Stimulated activated CD4-positive, alpha-beta T cell treated with anti-CD3 and anti-CD28 coated beads, Interleukin-12 subunit alpha, Interleukin-12 subunit beta, amount 100 ng/mL, for 48 hours (primary cell): ENCODE results near the gene BRD9.
"Not testable (repeated sequence)": the region's sequence is repeated elsewhere in the genome, so short reads cannot be mapped to it uniquely, and the experiment has no call there.

Experiments
- DNase-seq, 3 donors: peaks; one replicate each; pipeline ENCODE4 v3.0.0-alpha.2; 2020; ENCODE audit warnings: low read depth in 2 of 3, low spot score in 1 of 3

The BRD9 gene

DNA sequence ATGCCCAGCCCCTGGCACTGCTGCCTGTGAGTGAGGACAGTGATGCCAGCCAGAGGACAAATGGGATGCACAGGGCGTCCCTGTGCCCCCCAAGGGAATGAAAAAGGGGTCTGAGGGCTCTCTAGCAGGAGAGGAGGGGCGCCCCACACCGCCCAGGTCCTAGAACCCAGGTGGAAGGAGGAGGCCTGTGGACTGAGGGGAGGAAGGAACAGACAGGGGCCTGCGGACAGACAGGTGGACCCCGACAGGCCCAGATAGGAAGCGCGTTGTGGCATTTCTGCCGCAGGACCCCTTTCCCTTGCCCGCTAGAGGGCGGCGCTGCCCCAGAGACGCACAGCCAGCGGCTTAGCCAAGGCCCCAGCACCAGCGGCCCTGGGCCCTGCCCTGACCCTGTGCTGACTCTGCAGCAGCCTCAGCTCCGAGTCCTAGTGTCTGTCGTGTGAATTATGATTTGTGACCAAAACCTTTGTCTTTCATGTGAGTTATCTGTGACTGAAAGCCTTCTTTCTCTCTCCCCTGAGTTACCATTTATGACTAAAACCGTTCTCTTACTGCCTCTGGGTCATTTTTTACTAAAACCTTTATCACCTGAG lies 30.8 kb upstream of the BRD9 start:
- DNase-seq, result peak; percentile 40 to 60 (median 45)

DNA sequence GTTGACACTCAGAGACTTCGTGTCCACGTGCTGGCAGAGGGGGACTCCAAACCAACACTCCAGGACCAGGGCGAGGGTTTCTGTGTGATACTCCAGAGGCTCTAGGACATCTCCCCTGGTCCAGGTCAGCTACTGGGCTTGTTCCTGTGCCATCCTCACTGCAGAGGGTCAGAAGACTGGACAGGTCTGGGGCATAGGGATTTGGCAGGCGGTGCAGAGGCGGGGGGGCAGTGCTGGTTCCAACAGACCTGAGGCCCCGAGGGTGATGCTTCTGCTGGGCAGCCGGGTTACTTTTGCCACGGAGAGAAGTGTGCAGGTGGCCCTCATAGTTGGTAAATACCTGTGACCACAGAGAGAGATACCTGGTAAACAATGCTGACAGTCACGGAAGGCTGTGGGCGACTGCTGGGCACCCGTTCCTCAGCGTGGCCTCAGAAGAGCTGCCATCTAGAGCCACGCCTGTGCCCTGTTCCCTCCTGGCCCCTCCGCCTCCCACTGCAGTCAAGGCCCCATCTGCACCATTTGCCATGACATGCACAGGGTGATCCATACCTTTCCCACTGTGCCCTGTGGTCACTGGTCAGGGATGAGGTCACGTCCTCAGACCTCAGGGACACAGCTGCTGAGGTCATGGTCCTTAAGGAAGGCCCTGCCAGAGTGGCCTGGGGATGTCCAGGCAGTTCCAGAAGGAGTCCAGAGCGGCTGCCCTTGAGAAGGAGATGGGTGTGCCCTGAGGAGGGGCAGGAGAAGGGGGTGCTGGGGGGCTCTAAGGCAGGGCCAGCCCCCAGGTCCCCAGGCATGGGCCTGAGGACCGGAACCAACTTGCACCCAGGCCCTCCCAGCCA lies 30.1 kb upstream of the BRD9 start:
- DNase-seq, result no peak

DNA sequence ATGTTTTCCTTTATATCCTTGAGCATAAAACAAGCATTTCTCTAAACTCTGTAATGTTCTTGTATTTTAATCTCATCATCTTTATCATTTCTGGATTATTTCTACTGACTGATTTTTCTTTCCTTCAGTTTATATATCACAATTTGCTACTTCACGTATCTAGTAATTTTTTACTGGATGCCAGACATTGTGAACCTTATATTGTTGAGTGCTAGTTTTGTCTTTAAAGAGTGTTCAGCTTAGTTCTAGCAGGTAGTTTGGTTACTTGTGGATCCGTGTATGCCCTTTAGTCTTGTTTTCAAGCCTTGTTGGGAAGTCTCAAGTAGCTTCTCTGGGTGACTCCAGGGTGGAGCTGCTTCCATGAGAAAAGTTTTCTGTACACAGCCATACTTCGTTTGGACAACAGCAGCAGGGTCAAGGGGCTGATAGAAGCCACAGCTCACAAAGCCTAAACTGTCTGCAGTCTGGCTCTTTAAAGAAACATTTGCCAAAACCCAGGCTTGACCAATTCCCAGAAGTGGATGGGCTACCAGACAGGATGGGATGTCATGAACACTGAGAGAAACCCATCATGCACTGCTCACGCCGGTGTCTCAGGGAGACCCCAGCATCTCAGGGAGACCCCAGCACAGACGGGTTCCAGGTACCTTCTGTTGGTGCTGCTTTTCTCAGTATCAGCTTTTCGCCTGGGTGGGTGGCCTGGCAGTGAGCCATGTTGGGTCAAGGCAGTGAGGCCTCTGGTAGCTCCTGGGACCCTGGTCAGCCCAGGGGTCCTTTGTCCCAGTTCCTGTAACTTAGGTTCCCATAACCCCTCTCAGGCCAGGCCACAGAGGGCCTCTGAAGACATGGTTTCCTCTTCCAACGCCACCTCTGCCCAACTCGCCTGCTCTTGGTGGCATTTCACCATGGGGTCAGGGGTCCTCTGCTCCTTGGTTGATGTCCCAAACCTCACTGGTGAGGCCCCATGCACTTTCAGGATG lies 29.1 kb upstream of the BRD9 start:
- DNase-seq, result no peak

- DNase-seq, result no peak
Measured at GRCh38 chr5:920321-920720, 27.7 kb upstream of the BRD9 start.

GRCh38 chr5:919356-920000 lies 26.9 kb upstream of the BRD9 start:
- no peak for DNase-seq

DNA sequence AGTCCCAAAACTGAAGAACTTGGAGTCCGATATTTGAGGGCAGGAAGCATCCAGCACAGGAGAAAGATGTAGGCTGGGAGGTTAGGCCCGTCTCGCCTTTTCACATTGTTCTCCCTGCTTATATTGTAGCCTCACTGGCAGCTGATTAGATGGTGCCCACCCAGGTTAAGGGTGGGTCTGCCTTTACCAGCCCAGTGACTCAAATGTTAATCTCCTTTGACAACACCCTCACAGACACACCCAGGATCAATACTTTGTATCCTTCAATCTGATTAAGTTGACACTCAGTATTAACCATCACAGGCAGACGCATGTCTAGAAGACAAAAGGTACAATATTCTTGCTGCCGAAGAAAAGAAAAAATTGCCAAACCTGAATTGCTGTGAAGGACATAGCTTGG lies 26.1 kb upstream of the BRD9 start:
- DNase-seq, result not testable (repeated sequence)

- DNase-seq, result no peak
Measured at GRCh38 chr5:916441-917293, 24.1 kb upstream of the BRD9 start.

- no peak for DNase-seq
Measured at GRCh38 chr5:915946-916345, 23.3 kb upstream of the BRD9 start.

GRCh38 chr5:915346-915745 lies 22.7 kb upstream of the BRD9 start:
- DNase-seq, result not testable (repeated sequence)

GRCh38 chr5:914612-915011 lies 22.0 kb upstream of the BRD9 start:
- DNase-seq, result no peak

DNA sequence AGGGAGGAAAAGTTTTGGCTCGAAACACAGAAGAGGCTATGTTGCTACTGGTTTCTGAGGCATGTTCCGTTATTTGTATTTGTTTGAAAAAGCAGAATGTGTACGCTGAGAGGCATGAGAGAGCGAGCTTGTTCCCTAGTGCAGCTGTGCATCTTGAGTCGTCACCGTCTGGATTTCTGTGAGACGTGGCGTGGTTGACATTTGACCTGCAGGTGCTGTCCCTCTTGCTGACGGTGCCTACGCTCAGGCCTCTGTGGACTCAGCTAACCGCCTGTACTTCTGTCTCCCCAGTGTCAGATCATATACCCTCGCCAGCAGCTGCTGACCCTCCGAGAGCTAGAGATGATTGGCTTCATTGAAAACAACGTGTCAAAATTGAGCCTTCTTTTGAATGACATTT lies 21.6 kb upstream of the BRD9 start:
- DNase-seq, result no peak

DNA sequence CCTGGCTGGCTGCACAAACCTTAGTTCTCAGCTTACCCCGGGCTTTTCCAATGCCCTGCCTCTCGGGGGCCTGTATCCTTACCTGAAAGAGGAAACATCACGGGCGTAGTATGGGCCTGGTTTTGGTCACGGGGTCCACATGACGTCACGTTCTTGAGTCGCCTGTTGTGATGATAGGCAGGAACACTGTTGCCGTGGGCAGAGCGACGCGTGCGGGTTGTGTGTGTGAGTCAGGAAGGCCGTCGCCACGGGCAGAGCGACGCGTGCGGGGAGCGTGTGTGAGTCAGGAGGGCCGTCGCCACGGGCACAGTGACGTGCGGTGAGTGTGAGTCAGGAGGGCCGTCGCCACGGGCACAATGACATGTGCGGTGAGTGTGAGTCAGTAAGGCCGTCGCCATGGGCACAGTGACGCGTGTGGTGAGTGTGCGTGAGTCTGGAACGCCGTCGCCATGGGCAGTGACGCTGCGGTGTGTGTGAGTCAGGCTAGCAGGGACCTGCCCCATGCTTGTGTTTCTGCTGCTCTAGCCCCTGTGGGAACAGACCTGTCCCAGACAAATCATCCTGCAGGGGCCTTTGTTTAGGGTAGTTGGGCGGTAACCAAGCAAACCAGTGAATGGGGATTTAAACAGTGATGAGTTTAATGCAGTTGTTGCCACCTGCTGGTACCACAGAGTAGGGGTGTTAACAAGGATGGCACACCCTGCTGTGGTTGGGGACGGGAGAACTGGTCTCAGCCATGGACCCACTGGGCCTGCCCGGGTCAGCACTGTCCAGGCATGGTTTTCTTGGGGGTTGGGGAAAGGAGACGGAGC lies 19.9 kb upstream of the BRD9 start:
- DNase-seq, result peak; percentile 49 to 72 (median 64)

DNA sequence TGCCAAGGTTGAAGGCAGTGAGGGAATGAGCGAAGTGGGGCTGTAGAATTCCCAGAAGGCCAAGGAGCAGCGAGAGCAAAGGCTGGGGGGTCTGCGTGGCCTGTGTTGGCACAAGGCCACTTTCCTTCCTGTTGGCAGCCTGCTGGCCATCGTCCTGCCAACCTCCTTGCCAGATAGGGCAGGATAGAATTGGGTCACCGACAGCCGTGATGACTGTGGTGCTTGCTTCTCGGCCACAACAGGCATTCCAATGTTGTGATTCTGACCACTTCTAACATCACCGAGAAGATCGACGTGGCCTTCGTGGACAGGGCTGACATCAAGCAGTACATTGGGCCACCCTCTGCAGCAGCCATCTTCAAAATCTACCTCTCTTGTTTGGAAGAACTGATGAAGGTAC lies 19.0 kb upstream of the BRD9 start:
- no peak for DNase-seq

- no peak for DNase-seq
Measured at GRCh38 chr5:910769-911160, 18.2 kb upstream of the BRD9 start.

GRCh38 chr5:909994-910768 lies 17.6 kb upstream of the BRD9 start:
- DNase-seq, result no peak

DNA sequence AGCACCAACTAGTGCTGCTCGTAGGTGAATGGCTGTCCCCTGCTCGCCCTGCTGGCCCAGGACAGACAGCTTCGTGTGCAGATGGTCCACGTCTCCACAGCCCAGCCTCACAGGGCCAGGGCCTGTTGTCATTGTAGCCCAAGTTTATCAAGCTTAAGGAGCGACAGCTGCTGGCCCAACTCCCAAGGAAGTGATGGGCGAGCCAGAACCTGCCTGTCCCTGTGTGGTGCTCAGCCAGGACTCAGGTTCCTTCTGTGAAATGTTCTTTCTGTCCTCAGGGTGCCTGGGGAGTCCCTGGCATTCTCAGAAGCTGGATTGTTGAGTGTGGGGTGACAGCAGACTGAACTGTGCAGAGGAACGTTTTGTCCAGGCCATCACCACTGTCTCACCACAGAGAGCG lies 16.5 kb upstream of the BRD9 start:
- DNase-seq, result no peak

DNA sequence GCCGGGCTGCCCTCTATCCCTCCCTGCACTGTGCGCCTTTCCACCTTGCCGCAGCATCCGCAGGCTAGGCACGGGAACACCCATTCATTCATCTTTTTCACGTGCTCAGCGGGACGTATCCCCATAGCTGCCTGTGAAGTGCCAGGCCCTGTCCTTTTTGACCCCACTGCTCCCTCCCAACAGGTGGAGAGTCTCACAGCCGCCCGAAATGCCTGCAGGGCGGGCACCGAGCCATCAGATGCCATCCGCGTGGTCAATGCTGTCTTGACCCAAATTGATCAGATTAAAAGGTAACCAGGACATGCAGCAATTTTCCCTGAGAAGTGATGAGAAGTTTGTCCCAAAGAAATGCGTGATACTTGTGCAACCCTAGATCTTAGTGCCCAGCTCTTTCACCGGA lies 15.6 kb upstream of the BRD9 start:
- DNase-seq, result no peak

DNA sequence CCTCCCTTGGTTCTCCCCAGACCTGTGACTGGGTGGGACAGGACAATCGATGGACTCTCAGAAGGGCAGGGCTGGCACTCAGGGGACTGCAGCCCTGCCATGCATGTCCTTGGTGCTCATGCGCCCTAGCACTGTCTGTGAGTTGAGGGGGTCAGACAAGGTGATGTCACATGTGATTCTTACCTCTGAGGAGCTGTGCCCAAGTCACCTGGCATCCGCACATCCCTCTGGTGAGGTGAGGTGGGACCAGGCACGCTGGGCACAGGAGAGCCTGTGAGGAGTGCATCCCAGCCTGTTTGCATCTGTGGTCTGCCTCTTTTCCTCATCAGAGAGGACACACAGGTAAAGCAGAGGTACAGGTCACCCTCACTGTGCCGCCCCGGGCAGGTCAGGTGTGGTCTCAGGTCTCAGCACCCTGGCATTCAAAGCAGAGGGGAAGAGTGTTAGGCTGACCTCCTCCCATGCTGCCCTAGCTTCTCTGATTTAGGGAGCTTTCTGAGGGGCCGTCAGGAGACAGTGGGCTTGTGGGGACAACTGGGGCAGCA lies 14.8 kb upstream of the BRD9 start:
- DNase-seq, result no peak
